GM19099 (cell line): ENCODE results near the gene PSD.

Experiments used
- POLR2A ChIP-seq: IDR thresholded peaks from 3 replicates; pipeline ENCODE4 v1.6.1; 2011; ENCODE audit warnings: low read depth; ENCODE audit not compliant: insufficient read length; ENCODE audit errors: extremely low read depth

Gene PSD

DNA sequence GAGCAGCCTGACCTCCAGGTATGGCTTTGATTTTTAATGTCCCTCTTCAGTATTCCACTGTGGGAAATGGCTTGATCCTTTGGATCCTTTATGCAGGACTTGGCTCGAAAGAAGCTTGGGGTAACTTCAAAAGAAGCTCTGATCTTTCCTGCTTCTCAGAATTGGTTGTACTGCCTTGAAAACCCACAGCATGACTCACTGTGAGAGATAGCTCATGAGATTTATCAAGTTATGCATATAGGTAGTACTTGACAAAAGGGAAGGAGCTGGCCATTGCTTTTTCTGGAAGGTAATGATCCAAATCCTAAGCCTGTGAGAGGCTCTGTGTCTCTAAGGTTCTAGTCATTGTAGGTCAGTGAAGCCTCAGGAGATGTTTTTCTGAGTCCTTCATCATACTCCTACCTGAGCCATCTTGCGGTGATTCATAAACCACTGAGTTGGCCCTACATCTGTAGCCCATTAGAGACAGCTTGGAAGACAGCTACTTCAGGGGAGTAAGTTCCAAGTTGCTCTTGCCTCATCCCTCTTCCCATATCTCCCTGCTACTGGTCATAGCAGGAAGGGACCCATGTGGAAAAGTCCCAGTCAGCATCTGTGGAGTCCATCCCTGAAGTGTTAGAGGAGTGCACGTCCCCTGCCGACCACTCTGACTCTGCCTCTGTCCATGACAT lies 59.7 kb downstream of the PSD start:
- no peak for TF ChIP-seq POLR2A

DNA sequence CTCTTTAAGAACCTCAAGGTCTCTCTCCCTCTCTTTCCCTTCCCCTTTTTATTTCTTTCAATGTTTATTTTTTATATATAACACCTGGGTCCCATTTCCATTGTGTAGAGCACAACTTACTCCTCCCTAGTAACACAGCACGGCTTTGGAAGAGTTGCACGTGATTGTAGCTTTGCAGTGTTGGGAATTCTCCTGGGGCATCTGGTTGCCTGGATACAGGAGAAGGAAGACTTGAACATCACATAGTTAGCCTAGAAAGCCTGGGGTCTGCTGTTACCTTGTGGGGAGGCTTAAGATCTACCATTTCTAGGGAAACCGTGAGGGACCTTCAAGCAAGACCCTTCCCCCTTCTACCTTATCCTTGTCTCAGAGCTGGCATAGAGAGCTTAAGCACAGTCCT lies 64.1 kb downstream of the PSD start:
- no peak for TF ChIP-seq POLR2A
